Astrocyte (in vitro differentiated cells and primary cell): ENCODE results near the gene FOS.

Experiments used
- EZH2 ChIP-seq: IDR thresholded peaks from 2 replicates; pipeline ENCODE4 v1.6.1; 2012; ENCODE audit warnings: mild to moderate bottlenecking, low read length, inconsistent platforms; ENCODE audit not compliant: insufficient read depth
- TF ChIP-seq, protein P1 (sequence below): IDR thresholded peaks from 2 replicates; pipeline ENCODE4 v1.5.1; 2011; ENCODE audit warnings: low read depth, mild to moderate bottlenecking, inconsistent platforms, low read length, moderate library complexity; ENCODE audit not compliant: insufficient read depth

DNA sequence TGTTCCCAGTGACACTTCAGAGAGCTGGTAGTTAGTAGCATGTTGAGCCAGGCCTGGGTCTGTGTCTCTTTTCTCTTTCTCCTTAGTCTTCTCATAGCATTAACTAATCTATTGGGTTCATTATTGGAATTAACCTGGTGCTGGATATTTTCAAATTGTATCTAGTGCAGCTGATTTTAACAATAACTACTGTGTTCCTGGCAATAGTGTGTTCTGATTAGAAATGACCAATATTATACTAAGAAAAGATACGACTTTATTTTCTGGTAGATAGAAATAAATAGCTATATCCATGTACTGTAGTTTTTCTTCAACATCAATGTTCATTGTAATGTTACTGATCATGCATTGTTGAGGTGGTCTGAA is 3.0 kb downstream of the FOS start:
- TF ChIP-seq, protein P1, sequence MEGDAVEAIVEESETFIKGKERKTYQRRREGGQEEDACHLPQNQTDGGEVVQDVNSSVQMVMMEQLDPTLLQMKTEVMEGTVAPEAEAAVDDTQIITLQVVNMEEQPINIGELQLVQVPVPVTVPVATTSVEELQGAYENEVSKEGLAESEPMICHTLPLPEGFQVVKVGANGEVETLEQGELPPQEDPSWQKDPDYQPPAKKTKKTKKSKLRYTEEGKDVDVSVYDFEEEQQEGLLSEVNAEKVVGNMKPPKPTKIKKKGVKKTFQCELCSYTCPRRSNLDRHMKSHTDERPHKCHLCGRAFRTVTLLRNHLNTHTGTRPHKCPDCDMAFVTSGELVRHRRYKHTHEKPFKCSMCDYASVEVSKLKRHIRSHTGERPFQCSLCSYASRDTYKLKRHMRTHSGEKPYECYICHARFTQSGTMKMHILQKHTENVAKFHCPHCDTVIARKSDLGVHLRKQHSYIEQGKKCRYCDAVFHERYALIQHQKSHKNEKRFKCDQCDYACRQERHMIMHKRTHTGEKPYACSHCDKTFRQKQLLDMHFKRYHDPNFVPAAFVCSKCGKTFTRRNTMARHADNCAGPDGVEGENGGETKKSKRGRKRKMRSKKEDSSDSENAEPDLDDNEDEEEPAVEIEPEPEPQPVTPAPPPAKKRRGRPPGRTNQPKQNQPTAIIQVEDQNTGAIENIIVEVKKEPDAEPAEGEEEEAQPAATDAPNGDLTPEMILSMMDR: no peak
- TF ChIP-seq EZH2: no peak
